ENCODE data around the gene DNAJC11.

Gene DNAJC11

GRCh38 chr1:6632588-6633514 lies 68.8 kb downstream of the DNAJC11 start:
- TF ChIP-seq CTCF (IDR thresholded peaks at IDR 0.05): no peak
- Histone ChIP-seq H3K36me3 (peaks cover 96% of the 10 kb centered on the region), H3K9me3 (no peaks in the 10 kb centered on the region), H3K27ac (no peak overlapping the region), H3K4me1 (ENCODE audit: control insufficient read depth in 1 of 2, insufficient read depth in 1 of 2, low read depth in 1 of 2, low read length in 1 of 2) (no peaks in the 10 kb centered on the region), H3K4me3 (ENCODE audit: low read depth in 1 of 2, low read length in 1 of 2) (no peak overlapping the region), H3K27me3 (no peaks in the 10 kb centered on the region)

DNA sequence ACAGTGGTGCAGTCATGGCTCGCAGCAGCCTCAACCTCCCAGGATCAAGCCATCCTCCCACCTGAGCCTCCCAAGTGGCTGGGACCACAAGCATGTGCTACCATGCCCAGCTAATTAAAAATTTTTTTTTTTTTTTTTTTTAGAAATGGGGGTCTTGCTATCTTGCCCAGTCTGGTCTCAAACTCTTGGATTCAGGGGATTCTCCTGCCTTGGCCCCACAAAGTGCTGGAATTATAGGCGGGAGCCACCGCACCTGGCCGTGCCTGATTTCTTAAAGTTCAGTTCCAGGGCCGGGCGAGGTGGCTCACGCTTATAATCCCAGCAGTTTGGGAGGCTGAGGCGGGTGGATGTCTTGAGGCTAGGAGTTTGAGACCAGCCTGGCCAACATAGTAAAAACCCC lies 70.6 kb downstream of the DNAJC11 start:
- H3K27me3 ChIP-seq: no peaks in the 10 kb centered on the region
- no peak overlapping the region for H3K4me3 ChIP-seq (ENCODE audit: low read depth in 1 of 2, low read length in 1 of 2)
- peaks cover 3 to 5% of the 10 kb centered on the region in 2 experiments for H3K4me1 ChIP-seq (ENCODE audit: control insufficient read depth in 1 of 2, insufficient read depth in 1 of 2, low read depth in 1 of 2, low read length in 1 of 2)
- no peak overlapping the region for H3K27ac ChIP-seq
- TF ChIP-seq CTCF (IDR thresholded peaks at IDR 0.05): no peak
- no peaks in the 10 kb centered on the region for H3K9me3 ChIP-seq
- H3K36me3 ChIP-seq: peaks cover 79% of the 10 kb centered on the region

- Histone ChIP-seq H3K27ac (no peak overlapping the region), H3K4me1 (ENCODE audit: control insufficient read depth in 1 of 2, insufficient read depth in 1 of 2, low read depth in 1 of 2, low read length in 1 of 2) (peaks cover 9 to 13% of the 10 kb centered on the region in 2 experiments), H3K9me3 (no peaks in the 10 kb centered on the region), H3K4me3 (ENCODE audit: low read depth in 1 of 2, low read length in 1 of 2) (no peak overlapping the region), H3K27me3 (no peaks in the 10 kb centered on the region), H3K36me3 (peaks cover 69% of the 10 kb centered on the region)
- TF ChIP-seq CTCF (IDR thresholded peaks at IDR 0.05): no peak
Observed at GRCh38 chr1:6630027-6630426, 71.6 kb downstream of the DNAJC11 start.

DNA sequence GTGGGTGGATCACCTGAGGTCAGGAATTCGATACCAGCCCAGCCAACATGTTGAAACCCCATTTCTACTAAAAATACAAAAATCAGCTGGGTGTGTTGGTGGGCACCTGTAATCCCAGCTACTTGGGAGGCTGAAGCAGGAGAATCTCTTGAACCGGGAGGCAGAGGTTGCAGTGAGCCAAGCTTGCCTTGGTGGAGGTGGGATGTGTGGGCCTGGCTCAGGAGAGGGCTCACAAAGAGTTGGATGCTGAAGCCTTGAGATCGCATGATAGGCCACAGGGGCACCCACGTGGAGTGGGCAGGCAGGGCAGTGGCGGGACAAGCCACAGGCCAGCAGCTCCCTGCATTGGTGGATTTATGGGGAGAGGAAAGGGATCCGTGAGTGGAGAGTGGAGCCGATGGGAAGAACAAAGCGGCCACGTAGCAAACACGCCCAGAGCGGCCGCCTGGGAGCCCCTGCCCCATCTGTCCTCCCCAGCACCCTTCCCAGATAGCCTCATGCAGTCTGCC lies 72.6 kb downstream of the DNAJC11 start:
- Histone ChIP-seq H3K4me3 (ENCODE audit: low read depth in 1 of 2, low read length in 1 of 2) (no peak overlapping the region), H3K4me1 (ENCODE audit: control insufficient read depth in 1 of 2, insufficient read depth in 1 of 2, low read depth in 1 of 2, low read length in 1 of 2) (peaks cover 13 to 17% of the 10 kb centered on the region in 2 experiments), H3K9me3 (no peaks in the 10 kb centered on the region), H3K27ac (no peak overlapping the region), H3K36me3 (peaks cover 59% of the 10 kb centered on the region), H3K27me3 (no peaks in the 10 kb centered on the region)
- no peak for TF ChIP-seq CTCF (IDR thresholded peaks at IDR 0.05)

GRCh38 chr1:6627841-6628545 lies 73.6 kb downstream of the DNAJC11 start:
- H3K27ac ChIP-seq: no peak overlapping the region
- H3K36me3 ChIP-seq: peaks cover 49% of the 10 kb centered on the region
- no peak for TF ChIP-seq CTCF (IDR thresholded peaks at IDR 0.05)

More at GRCh38 chr1:6627841-6628545, 73.6 kb downstream of the DNAJC11 start:
- Histone ChIP-seq H3K4me3 (ENCODE audit: low read depth in 1 of 2, low read length in 1 of 2) (no peak overlapping the region), H3K9me3 (no peaks in the 10 kb centered on the region), H3K4me1 (ENCODE audit: control insufficient read depth in 1 of 2, insufficient read depth in 1 of 2, low read depth in 1 of 2, low read length in 1 of 2) (peaks cover 13 to 17% of the 10 kb centered on the region in 2 experiments), H3K27me3 (no peaks in the 10 kb centered on the region)
